Measurements from ENCODE around the gene NCMAP.
A peak's percentile ranks its signal among the peaks of the same experiment; 100 is the strongest.

NCMAP gene

GRCh38 chr1:24560361-24560760, 4.5 kb downstream of the NCMAP start:
- Histone ChIP-seq H3K27me3 (ENCODE audit: control insufficient read depth, insufficient read depth, low read length) (peaks cover 7% of the 10 kb centered on the region), H3K36me3 (ENCODE audit: control insufficient read depth, insufficient read depth, low read length) (no peaks in the 10 kb centered on the region), H3K9me3 (ENCODE audit: control insufficient read depth, low read length) (no peaks in the 10 kb centered on the region), H3K9ac (ENCODE audit: low read length) (no peak overlapping the region), H3K4me3 (ENCODE audit: low read length) (no peak overlapping the region), H3K4me1 (ENCODE audit: control insufficient read depth, insufficient read depth, low read length) (peaks cover 22% of the 10 kb centered on the region)

DNA sequence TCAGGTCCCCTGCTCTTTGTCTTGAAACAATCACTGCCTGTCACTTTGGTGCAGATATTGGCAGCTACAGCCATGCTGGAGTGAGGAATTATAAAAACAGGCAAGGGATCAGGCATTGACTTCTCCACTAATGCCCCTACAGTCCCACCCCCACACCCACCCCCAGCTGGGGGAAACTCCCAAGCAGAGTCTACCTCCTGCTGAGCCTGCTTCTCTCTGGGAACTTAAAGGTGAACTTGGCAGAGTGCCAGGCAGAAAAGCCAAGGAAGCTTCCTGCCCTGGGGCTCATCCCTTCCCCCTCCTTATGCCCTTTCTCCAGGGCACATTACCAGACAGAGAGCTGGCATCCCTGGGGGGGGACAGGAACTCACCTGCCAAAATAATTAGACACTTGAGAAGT, 6.7 kb downstream of the NCMAP start:
- H3K9me3 ChIP-seq (ENCODE audit: control insufficient read depth, low read length) = no peaks in the 10 kb centered on the region
- H3K4me3 ChIP-seq (ENCODE audit: low read length) = no peak overlapping the region
- no peaks in the 10 kb centered on the region for H3K27me3 ChIP-seq (ENCODE audit: control insufficient read depth, insufficient read depth, low read length)
- peaks cover 23% of the 10 kb centered on the region for H3K4me1 ChIP-seq (ENCODE audit: control insufficient read depth, insufficient read depth, low read length)
- no peak overlapping the region for H3K9ac ChIP-seq (ENCODE audit: low read length)
- no peaks in the 10 kb centered on the region for H3K36me3 ChIP-seq (ENCODE audit: control insufficient read depth, insufficient read depth, low read length)

DNA sequence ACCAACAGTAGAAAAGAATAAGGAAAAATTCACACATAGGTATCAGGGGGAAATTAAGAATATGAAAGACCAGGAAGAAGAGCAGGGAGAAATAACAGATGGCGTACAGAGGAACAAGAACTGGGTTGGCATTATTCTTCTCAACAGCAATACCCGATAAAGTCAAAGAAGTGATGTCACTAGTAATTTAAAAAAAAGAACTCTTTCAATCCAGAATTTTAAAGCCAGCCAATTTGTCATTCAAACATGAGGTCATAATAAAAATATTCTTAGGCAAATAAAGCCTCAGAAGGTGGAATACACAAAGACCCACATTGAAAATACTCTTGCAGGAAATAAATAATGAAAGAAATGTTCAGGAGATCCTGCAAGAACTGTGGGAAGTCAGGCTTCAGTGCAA, 8.8 kb downstream of the NCMAP start:
- H3K27me3 ChIP-seq (ENCODE audit: control insufficient read depth, insufficient read depth, low read length) = no peaks in the 10 kb centered on the region
- no peaks in the 10 kb centered on the region for H3K9me3 ChIP-seq (ENCODE audit: control insufficient read depth, low read length)
- no peak overlapping the region for H3K9ac ChIP-seq (ENCODE audit: low read length)
- H3K4me1 ChIP-seq (ENCODE audit: control insufficient read depth, insufficient read depth, low read length) = peaks cover 25% of the 10 kb centered on the region
- no peak overlapping the region for H3K4me3 ChIP-seq (ENCODE audit: low read length)
- H3K36me3 ChIP-seq (ENCODE audit: control insufficient read depth, insufficient read depth, low read length) = no peaks in the 10 kb centered on the region

DNA sequence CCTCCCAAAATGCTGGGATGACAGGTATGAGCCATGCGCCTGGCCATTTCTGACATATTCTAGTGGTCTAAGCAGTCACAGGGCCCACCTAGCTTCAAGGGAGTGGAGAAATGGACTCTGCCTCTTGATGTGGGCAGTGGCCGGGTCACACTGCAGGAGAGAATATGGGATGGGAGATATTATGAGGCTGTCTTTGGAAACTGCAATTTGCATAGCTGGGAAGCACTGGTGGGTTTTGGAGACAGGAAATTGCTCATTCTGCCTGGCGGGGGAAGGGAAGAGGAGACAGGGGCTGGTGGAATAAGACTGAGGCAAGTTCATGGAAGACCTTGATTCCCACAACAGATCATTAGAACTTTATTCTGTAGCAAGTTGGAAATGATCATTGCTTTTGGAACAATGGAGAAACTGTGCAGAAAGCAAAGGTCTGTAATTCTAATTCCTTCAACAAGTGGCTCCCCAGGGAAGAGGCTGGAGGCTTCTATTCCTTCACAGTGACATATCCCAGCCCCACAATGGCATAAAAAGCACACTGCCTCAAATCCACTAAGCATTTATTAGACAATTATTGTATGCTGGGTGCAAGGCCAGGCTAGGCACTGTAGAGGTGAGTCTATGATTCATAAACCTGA, 10.5 kb downstream of the NCMAP start:
- no peaks in the 10 kb centered on the region for H3K36me3 ChIP-seq (ENCODE audit: control insufficient read depth, insufficient read depth, low read length)
- H3K9me3 ChIP-seq (ENCODE audit: control insufficient read depth, low read length) = no peaks in the 10 kb centered on the region
- H3K27me3 ChIP-seq (ENCODE audit: control insufficient read depth, insufficient read depth, low read length) = no peaks in the 10 kb centered on the region
- H3K4me3 ChIP-seq (ENCODE audit: low read length) = no peak overlapping the region
- peaks cover 25% of the 10 kb centered on the region for H3K4me1 ChIP-seq (ENCODE audit: control insufficient read depth, insufficient read depth, low read length)
- no peak overlapping the region for H3K9ac ChIP-seq (ENCODE audit: low read length)

DNA sequence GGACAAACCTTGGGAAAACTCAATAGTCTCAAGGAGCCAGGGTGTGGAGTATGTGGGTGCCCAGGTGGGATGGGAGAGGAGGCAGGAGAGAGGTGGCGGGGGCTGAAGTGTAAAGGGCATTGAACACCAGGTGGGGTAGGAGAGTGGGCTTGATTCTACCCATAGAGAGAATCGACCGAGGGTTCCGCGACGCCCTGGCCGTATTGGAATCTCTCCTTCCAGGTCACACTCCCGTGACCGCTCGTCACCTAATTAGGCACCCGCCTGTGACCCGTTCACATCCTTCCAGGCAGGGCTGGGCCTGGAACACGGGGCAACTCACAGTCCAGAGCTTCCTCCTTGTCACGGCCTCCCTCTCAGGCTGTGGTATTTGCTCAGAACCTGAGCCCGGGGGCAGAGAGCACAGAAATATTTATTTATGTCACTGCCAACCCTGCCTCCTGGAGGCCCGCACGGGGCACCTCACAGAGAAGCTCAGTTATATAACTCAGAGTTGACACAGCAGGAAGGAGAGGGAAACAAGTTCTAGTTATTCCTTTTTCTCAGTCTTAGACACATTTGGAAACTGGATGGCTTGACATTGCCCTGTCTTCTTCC, 12.0 kb downstream of the NCMAP start:
- H3K9me3 ChIP-seq (ENCODE audit: control insufficient read depth, low read length) = no peaks in the 10 kb centered on the region
- peak overlapping the region; percentile 38 for H3K9ac ChIP-seq (ENCODE audit: low read length)
- H3K27me3 ChIP-seq (ENCODE audit: control insufficient read depth, insufficient read depth, low read length) = no peaks in the 10 kb centered on the region
- peaks cover 20% of the 10 kb centered on the region for H3K4me1 ChIP-seq (ENCODE audit: control insufficient read depth, insufficient read depth, low read length)
- no peak overlapping the region for H3K4me3 ChIP-seq (ENCODE audit: low read length)
- no peaks in the 10 kb centered on the region for H3K36me3 ChIP-seq (ENCODE audit: control insufficient read depth, insufficient read depth, low read length)

DNA sequence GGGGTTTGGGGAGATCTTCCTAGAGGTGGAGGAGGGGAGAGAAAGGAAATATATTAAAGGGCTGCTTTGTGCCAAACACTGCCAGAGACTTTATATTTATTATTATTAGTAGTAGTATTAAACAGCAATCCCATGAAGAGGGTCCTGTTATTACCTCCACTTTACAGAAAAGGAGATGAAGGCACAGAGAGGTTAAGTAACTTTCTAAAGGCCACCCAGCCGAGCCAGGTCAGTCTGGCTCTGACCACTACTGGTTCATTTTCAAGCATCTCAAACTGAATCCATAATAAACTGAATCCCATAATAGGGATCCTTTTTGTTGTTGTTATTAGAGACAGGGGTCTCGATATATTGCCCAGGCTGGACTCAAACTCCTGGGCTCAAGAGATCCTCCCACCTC, 12.6 kb downstream of the NCMAP start:
- no peak overlapping the region for H3K4me3 ChIP-seq (ENCODE audit: low read length)
- no peaks in the 10 kb centered on the region for H3K9me3 ChIP-seq (ENCODE audit: control insufficient read depth, low read length)
- H3K9ac ChIP-seq (ENCODE audit: low read length) = peak overlapping the region; percentile 38
- no peaks in the 10 kb centered on the region for H3K36me3 ChIP-seq (ENCODE audit: control insufficient read depth, insufficient read depth, low read length)
- H3K27me3 ChIP-seq (ENCODE audit: control insufficient read depth, insufficient read depth, low read length) = no peaks in the 10 kb centered on the region
- H3K4me1 ChIP-seq (ENCODE audit: control insufficient read depth, insufficient read depth, low read length) = peaks cover 20% of the 10 kb centered on the region

- Histone ChIP-seq H3K9ac (ENCODE audit: low read length) (no peak overlapping the region), H3K4me3 (ENCODE audit: low read length) (no peak overlapping the region), H3K4me1 (ENCODE audit: control insufficient read depth, insufficient read depth, low read length) (peaks cover 20% of the 10 kb centered on the region), H3K27me3 (ENCODE audit: control insufficient read depth, insufficient read depth, low read length) (no peaks in the 10 kb centered on the region), H3K9me3 (ENCODE audit: control insufficient read depth, low read length) (no peaks in the 10 kb centered on the region), H3K36me3 (ENCODE audit: control insufficient read depth, insufficient read depth, low read length) (no peaks in the 10 kb centered on the region)
Measured at GRCh38 chr1:24570265-24571125, 14.6 kb downstream of the NCMAP start.

DNA sequence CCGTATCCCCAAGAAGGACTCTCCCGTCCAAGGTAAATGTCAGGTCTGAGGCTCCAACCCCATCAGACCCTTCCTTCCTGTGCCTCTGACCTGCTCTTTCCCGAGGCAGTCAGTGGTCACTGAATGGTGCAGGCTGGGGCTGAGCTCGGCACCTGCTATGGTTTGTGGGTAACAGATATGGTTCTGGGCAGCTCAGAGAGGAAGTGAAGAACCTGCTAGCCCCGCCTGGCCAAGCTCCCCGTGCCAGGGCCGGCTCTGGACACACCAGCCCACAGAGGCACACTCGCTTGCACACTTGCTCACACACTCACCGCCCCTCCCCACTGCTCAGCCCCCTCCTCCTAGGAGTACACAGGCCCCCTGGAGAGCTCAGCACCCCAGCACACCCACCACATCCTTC, 16.4 kb downstream of the NCMAP start:
- Histone ChIP-seq H3K4me3 (ENCODE audit: low read length) (no peak overlapping the region), H3K9me3 (ENCODE audit: control insufficient read depth, low read length) (no peaks in the 10 kb centered on the region), H3K36me3 (ENCODE audit: control insufficient read depth, insufficient read depth, low read length) (no peaks in the 10 kb centered on the region), H3K27me3 (ENCODE audit: control insufficient read depth, insufficient read depth, low read length) (no peaks in the 10 kb centered on the region), H3K9ac (ENCODE audit: low read length) (no peak overlapping the region), H3K4me1 (ENCODE audit: control insufficient read depth, insufficient read depth, low read length) (peaks cover 19% of the 10 kb centered on the region)

DNA sequence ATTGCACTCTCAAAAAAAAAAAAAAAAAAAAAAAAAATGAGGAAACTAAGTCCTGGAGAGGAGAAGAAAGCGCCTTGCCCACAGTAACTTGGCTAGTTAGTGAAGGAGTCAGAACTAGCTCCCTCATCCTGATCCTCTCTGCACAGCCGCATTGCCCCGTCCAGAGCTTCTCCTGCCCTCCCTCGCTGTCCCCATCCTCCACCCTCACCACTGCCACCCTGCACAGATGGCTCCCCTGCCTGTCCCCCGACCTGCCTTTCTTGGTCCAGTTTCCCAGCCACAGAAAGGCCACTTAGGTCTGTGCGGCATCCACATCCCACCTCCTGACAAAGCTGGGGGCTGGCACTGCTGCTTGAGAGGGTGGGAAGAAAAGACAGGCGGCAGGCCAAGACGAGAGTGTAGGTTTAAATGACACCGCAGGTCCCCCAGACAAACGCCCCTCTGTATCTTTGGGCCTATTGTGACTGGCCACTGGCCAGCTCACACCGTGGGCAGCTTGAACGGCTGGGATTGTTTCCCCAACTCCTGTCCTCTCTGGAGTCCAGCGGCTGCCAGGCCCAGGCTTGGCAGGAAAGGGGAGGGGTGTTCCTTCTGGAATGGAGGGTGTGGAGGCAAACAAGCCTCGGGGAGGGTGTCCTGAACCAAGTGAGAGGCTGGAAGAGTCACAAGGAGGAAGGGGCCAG, 20.2 kb downstream of the NCMAP start:
- no peak overlapping the region for H3K4me3 ChIP-seq (ENCODE audit: low read length)
- peaks cover 7% of the 10 kb centered on the region for H3K4me1 ChIP-seq (ENCODE audit: control insufficient read depth, insufficient read depth, low read length)
- H3K9ac ChIP-seq (ENCODE audit: low read length) = peak overlapping the region; percentile 41
- no peaks in the 10 kb centered on the region for H3K36me3 ChIP-seq (ENCODE audit: control insufficient read depth, insufficient read depth, low read length)
- H3K9me3 ChIP-seq (ENCODE audit: control insufficient read depth, low read length) = no peaks in the 10 kb centered on the region
- H3K27me3 ChIP-seq (ENCODE audit: control insufficient read depth, insufficient read depth, low read length) = no peaks in the 10 kb centered on the region

GRCh38 chr1:24578846-24579245, 23.0 kb downstream of the NCMAP start:
- H3K36me3 ChIP-seq (ENCODE audit: control insufficient read depth, insufficient read depth, low read length) = no peaks in the 10 kb centered on the region
- no peak overlapping the region for H3K9ac ChIP-seq (ENCODE audit: low read length)
- H3K9me3 ChIP-seq (ENCODE audit: control insufficient read depth, low read length) = no peaks in the 10 kb centered on the region

DNA sequence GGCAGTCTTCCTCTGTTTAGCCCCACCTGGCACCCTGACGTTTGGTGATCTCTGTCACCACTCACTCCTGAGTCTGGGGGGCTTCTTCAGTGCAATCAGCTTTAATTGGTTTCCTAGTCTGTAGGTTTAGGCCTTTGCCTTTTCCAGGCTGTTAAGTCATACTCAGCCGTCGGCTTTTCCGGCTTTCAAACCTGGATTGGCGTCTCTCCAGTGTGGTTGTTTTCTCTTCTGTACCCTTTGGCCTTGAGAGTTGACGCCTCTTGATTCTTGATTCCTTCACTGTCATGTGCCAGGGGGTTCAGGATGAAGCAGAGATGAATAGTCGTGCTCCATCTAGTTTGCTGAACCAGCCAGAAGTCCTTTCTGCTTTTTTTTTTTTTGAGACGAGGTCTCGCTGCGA, 24.9 kb downstream of the NCMAP start:
- H3K4me1 ChIP-seq (ENCODE audit: control insufficient read depth, insufficient read depth, low read length) = peaks cover 7% of the 10 kb centered on the region
- H3K36me3 ChIP-seq (ENCODE audit: control insufficient read depth, insufficient read depth, low read length) = no peaks in the 10 kb centered on the region
- H3K9ac ChIP-seq (ENCODE audit: low read length) = no peak overlapping the region
- H3K27me3 ChIP-seq (ENCODE audit: control insufficient read depth, insufficient read depth, low read length) = peaks cover 2% of the 10 kb centered on the region
- H3K4me3 ChIP-seq (ENCODE audit: low read length) = no peak overlapping the region
- no peaks in the 10 kb centered on the region for H3K9me3 ChIP-seq (ENCODE audit: control insufficient read depth, low read length)

More at GRCh38 chr1:24578846-24579245, 23.0 kb downstream of the NCMAP start:
- H3K27me3 ChIP-seq (ENCODE audit: control insufficient read depth, insufficient read depth, low read length) = no peaks in the 10 kb centered on the region
- peaks cover 7% of the 10 kb centered on the region for H3K4me1 ChIP-seq (ENCODE audit: control insufficient read depth, insufficient read depth, low read length)
- no peak overlapping the region for H3K4me3 ChIP-seq (ENCODE audit: low read length)

GRCh38 chr1:24584171-24584647, 28.3 kb downstream of the NCMAP start:
- Histone ChIP-seq H3K36me3 (ENCODE audit: control insufficient read depth, insufficient read depth, low read length) (no peaks in the 10 kb centered on the region), H3K4me3 (ENCODE audit: low read length) (no peak overlapping the region), H3K27me3 (ENCODE audit: control insufficient read depth, insufficient read depth, low read length) (peaks cover 3% of the 10 kb centered on the region), H3K9ac (ENCODE audit: low read length) (no peak overlapping the region), H3K9me3 (ENCODE audit: control insufficient read depth, low read length) (no peaks in the 10 kb centered on the region), H3K4me1 (ENCODE audit: control insufficient read depth, insufficient read depth, low read length) (no peaks in the 10 kb centered on the region)
